WTC11 (cell line): Measurements from ENCODE around the gene WDR76. TPM values are rescaled to one million over a fixed set of nuclear protein-coding genes. Genes with fewer than 3 reads are reported as not detected.

ENCODE experiments used
- ATAC-seq: fragments of 200-7000 bp; cut with Tn5 transposase; 2 replicates; pipeline ENCODE4 v1.10.0; 2021; ENCODE audit warnings: mild to moderate bottlenecking, moderate library complexity
- CTCF ChIA-PET: fragments of 300-600 bp; sonication (Branson Sonifier 250); formaldehyde crosslinking; loops from one replicate; lab custom pipeline; 2021; ENCODE audit warnings: antibody characterized with exemption; lab: Charles Lee
- POLR2A ChIA-PET: fragments of 350-600 bp; sonication (Branson Sonifier 250); formaldehyde crosslinking; loops from one replicate; lab custom pipeline; 2021; ENCODE audit warnings: antibody characterized with exemption; lab: Charles Lee
- DNase-seq: peaks from one replicate; pipeline ENCODE4 v3.0.0; 2021; ENCODE audit warnings: low spot score
- H3K27ac Mint-ChIP-seq: 2 replicates; pipeline ENCODE4 v1.8.0; 2021; ENCODE audit warnings: mixed read lengths
- H3K27me3 Mint-ChIP-seq: 2 replicates; pipeline ENCODE4 v1.8.0; 2021; ENCODE audit warnings: low read depth, mild to moderate bottlenecking, moderate library complexity, mixed read lengths
- H3K36me3 Mint-ChIP-seq: 2 replicates; pipeline ENCODE4 v1.8.0; 2021; ENCODE audit warnings: mixed read lengths
- H3K4me1 Mint-ChIP-seq: 2 replicates; pipeline ENCODE4 v1.8.0; 2022; ENCODE audit warnings: mixed read lengths
- H3K4me3 Mint-ChIP-seq: 2 replicates; pipeline ENCODE4 v1.8.0; 2021; ENCODE audit warnings: mild to moderate bottlenecking, moderate library complexity, mixed read lengths
- H3K9me3 Mint-ChIP-seq: 2 replicates; pipeline ENCODE4 v1.8.0; 2021; ENCODE audit warnings: mixed read lengths
- CBFB ChIP-seq: sonication (generic); formaldehyde crosslinking; IDR thresholded peaks from 2 replicates; pipeline ENCODE4 v1.8.1; 2022; ENCODE audit warnings: mild to moderate bottlenecking, low read depth, missing genetic modification reagents
- ETV6 ChIP-seq: sonication (generic); formaldehyde crosslinking; IDR thresholded peaks from 2 replicates; pipeline ENCODE4 v1.8.1; 2022; ENCODE audit warnings: mild to moderate bottlenecking, missing genetic modification reagents
- HMGA2 ChIP-seq: fragments of 250-450 bp; sonication (Bioruptor Pico); IDR thresholded peaks from 2 replicates; pipeline ENCODE4 v1.4.0; 2021; ENCODE audit warnings: mild to moderate bottlenecking, moderate library complexity
- JAZF1 ChIP-seq: fragments of 250-450 bp; sonication (Bioruptor Pico); IDR thresholded peaks from 2 replicates; pipeline ENCODE4 v1.9.0; 2021; ENCODE audit warnings: moderate library complexity, mild to moderate bottlenecking, inconsistent platforms
- JUN ChIP-seq: sonication (generic); formaldehyde crosslinking; IDR thresholded peaks from 2 replicates; pipeline ENCODE4 v1.8.0; 2023; ENCODE audit warnings: mild to moderate bottlenecking, missing genetic modification reagents
- MXD4 ChIP-seq: fragments of 250-450 bp; sonication (Bioruptor Pico); IDR thresholded peaks from 2 replicates; pipeline ENCODE4 v1.8.0; 2021; ENCODE audit warnings: mild to moderate bottlenecking, moderate library complexity, borderline replicate concordance
- MYBL2 ChIP-seq: sonication (generic); formaldehyde crosslinking; IDR thresholded peaks from 2 replicates; pipeline ENCODE4 v1.8.1; 2023; ENCODE audit warnings: mild to moderate bottlenecking, moderate library complexity, missing genetic modification reagents
- NFE2L1 ChIP-seq: sonication (generic); formaldehyde crosslinking; IDR thresholded peaks from 2 replicates; pipeline ENCODE4 v1.8.1; 2023; ENCODE audit warnings: missing genetic modification reagents
- NFYB ChIP-seq: sonication (generic); formaldehyde crosslinking; conservative IDR thresholded peaks from 2 replicates; pipeline ENCODE4 v1.8.0; 2022; ENCODE audit warnings: low read depth, missing genetic modification reagents
- SP1 ChIP-seq: sonication (generic); formaldehyde crosslinking; conservative IDR thresholded peaks from 2 replicates; pipeline ENCODE4 v1.8.1; 2022; ENCODE audit warnings: missing genetic modification reagents
- TEAD1 ChIP-seq: sonication (generic); formaldehyde crosslinking; IDR thresholded peaks from 2 replicates; pipeline ENCODE4 v1.8.0; 2022; ENCODE audit warnings: mild to moderate bottlenecking, missing genetic modification reagents
- ZBTB21 ChIP-seq: sonication (generic); formaldehyde crosslinking; IDR thresholded peaks from 2 replicates; pipeline ENCODE4 v1.8.1; 2023; ENCODE audit warnings: mild to moderate bottlenecking, missing genetic modification reagents, borderline replicate concordance
- ZNF121 ChIP-seq: sonication (generic); formaldehyde crosslinking; IDR thresholded peaks from 2 replicates; pipeline ENCODE4 v1.8.0; 2023; ENCODE audit warnings: missing genetic modification reagents
- ZNF423 ChIP-seq: fragments of 250-450 bp; sonication (Bioruptor Pico); IDR thresholded peaks from 2 replicates; pipeline ENCODE4 v2.1.2; 2022; ENCODE audit warnings: mild to moderate bottlenecking, moderate library complexity
- ZNF671 ChIP-seq: fragments of 250-450 bp; sonication (Bioruptor Pico); IDR thresholded peaks from 2 replicates; pipeline ENCODE4 v1.8.0; 2021; ENCODE audit warnings: mild to moderate bottlenecking
- total RNA-seq: library from RNA; stranded (reverse); gene quantifications from 3 replicates; pipeline ENCODE4 v1.2.3, GENCODE V29; 2021
- TF ChIP-seq, protein P1 (sequence below): sonication (generic); formaldehyde crosslinking; IDR thresholded peaks from 2 replicates; pipeline ENCODE4 v1.8.1; 2023; ENCODE audit warnings: mild to moderate bottlenecking, missing genetic modification reagents
- TF ChIP-seq, protein P2 (sequence below): fragments of 250-450 bp; sonication (Bioruptor Pico); IDR thresholded peaks from 2 replicates; pipeline ENCODE4 v1.9.0; 2021; ENCODE audit warnings: mild to moderate bottlenecking
- TF ChIP-seq, protein P3 (sequence below): fragments of 250-450 bp; sonication (Bioruptor Pico); IDR thresholded peaks from 2 replicates; pipeline ENCODE4 v1.8.0; 2021; ENCODE audit warnings: mild to moderate bottlenecking
- TF ChIP-seq, protein P4 (sequence below): sonication (generic); formaldehyde crosslinking; IDR thresholded peaks from 2 replicates; pipeline ENCODE4 v1.8.1; 2023; ENCODE audit warnings: mild to moderate bottlenecking, missing genetic modification reagents, moderate library complexity
- TF ChIP-seq, protein P5 (sequence below): sonication (generic); formaldehyde crosslinking; IDR thresholded peaks from 2 replicates; pipeline ENCODE4 v1.8.1; 2023; ENCODE audit warnings: mild to moderate bottlenecking, missing genetic modification reagents, borderline replicate concordance
- TF ChIP-seq, protein P6 (sequence below): sonication (generic); formaldehyde crosslinking; IDR thresholded peaks from 2 replicates; pipeline ENCODE4 v1.8.1; 2022; ENCODE audit warnings: mild to moderate bottlenecking, moderate library complexity, missing genetic modification reagents
- TF ChIP-seq, protein P7 (sequence below): sonication (generic); formaldehyde crosslinking; IDR thresholded peaks from 2 replicates; pipeline ENCODE4 v1.8.1; 2022; ENCODE audit warnings: missing genetic modification reagents, borderline replicate concordance
- TF ChIP-seq, protein P8 (sequence below): fragments of 250-450 bp; sonication (Bioruptor Pico); IDR thresholded peaks from 2 replicates; pipeline ENCODE4 v1.9.0; 2021; ENCODE audit warnings: mild to moderate bottlenecking

Gene WDR76
- total RNA-seq, 1 experiment from 2014 or later = 16.2 TPM

DNA sequence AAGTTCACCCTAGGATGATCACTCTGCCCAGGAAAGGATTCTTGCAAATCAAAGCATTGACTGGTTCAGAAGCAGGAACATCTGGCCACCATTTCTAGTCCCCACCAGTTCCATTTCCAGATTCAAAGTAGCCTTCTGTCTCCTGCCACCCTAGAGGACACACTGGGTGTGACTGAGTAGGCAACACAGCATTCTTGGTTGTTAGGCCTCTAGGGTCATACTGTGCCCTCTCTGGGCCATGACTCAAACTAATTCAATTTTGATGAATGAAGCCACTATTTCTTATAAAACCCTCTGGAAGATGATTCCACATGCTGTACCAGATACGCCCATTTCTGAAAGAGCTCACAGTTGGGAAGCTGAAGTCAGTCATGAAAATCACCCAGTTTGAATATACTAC, 69.7 kb downstream of the WDR76 start:
- TF ChIP-seq NFE2L1 (CRISPR knock-in tag) (no peak), ZNF423 (CRISPR knock-in tag) (no peak), SP1 (CRISPR knock-in tag) (no peak), ZNF121 (CRISPR knock-in tag) (no peak), MXD4 (CRISPR knock-in tag) (no peak), ZBTB21 (no peak)
- TF ChIP-seq, protein P1, sequence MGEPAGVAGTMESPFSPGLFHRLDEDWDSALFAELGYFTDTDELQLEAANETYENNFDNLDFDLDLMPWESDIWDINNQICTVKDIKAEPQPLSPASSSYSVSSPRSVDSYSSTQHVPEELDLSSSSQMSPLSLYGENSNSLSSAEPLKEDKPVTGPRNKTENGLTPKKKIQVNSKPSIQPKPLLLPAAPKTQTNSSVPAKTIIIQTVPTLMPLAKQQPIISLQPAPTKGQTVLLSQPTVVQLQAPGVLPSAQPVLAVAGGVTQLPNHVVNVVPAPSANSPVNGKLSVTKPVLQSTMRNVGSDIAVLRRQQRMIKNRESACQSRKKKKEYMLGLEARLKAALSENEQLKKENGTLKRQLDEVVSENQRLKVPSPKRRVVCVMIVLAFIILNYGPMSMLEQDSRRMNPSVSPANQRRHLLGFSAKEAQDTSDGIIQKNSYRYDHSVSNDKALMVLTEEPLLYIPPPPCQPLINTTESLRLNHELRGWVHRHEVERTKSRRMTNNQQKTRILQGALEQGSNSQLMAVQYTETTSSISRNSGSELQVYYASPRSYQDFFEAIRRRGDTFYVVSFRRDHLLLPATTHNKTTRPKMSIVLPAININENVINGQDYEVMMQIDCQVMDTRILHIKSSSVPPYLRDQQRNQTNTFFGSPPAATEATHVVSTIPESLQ (CRISPR knock-in tag) = no peak
- TF ChIP-seq, protein P2, sequence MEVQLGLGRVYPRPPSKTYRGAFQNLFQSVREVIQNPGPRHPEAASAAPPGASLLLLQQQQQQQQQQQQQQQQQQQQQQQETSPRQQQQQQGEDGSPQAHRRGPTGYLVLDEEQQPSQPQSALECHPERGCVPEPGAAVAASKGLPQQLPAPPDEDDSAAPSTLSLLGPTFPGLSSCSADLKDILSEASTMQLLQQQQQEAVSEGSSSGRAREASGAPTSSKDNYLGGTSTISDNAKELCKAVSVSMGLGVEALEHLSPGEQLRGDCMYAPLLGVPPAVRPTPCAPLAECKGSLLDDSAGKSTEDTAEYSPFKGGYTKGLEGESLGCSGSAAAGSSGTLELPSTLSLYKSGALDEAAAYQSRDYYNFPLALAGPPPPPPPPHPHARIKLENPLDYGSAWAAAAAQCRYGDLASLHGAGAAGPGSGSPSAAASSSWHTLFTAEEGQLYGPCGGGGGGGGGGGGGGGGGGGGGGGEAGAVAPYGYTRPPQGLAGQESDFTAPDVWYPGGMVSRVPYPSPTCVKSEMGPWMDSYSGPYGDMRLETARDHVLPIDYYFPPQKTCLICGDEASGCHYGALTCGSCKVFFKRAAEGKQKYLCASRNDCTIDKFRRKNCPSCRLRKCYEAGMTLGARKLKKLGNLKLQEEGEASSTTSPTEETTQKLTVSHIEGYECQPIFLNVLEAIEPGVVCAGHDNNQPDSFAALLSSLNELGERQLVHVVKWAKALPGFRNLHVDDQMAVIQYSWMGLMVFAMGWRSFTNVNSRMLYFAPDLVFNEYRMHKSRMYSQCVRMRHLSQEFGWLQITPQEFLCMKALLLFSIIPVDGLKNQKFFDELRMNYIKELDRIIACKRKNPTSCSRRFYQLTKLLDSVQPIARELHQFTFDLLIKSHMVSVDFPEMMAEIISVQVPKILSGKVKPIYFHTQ (CRISPR knock-in tag) = no peak
- TF ChIP-seq, all 79 proteins: peak for 0
- DNase-seq = no peak
- H3K4me1 Mint-ChIP-seq = peaks cover 8% of the 10 kb centered on the region
- H3K4me3 Mint-ChIP-seq = no peak overlapping the region
- POLR2A ChIA-PET = no interaction called here
- H3K27me3 Mint-ChIP-seq = no peaks in the 10 kb centered on the region
- ATAC-seq = no peak
- H3K36me3 Mint-ChIP-seq = peaks cover 13% of the 10 kb centered on the region; the same call in 1 of the 2 replicates
- H3K27ac Mint-ChIP-seq = no peak overlapping the region
- H3K9me3 Mint-ChIP-seq = no peaks in the 10 kb centered on the region
- CTCF ChIA-PET = interaction anchor here (1.4 to 2.3 kb wide), 2 partner anchors 15 to 169 kb away, joined by 4 to 8 read pairs; no protein-coding TSS in a partner anchor

DNA sequence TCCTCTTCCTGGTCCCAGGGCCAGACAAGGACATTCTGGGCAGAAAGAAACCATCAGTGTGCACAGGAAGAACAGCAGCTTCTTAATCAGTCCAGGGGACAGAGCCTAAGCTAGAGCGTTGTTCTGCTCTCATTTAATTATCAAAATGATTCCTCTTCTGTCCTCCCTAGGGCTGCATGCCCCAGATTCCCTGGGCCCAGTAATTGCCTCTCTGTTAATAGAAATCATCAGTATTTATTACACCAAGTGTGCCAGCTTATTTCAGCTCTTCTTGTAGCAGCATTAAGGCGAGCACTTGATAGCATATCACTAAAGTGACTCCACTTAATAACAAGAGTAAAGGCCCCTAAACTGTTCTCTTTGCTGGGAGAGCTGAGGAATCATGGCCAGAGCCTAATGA, 72.1 kb downstream of the WDR76 start:
- ChIA-PET CTCF (interaction anchor here (0.5 to 1.4 kb wide), 2 partner anchors 17 to 651 kb away, joined by 3 to 11 read pairs; no protein-coding TSS in a partner anchor), POLR2A (no interaction called here)
- H3K4me3 Mint-ChIP-seq = no peak overlapping the region
- H3K4me1 Mint-ChIP-seq = peaks cover 19% of the 10 kb centered on the region
- ATAC-seq (no peak), DNase-seq (no peak)
- H3K9me3 Mint-ChIP-seq = no peaks in the 10 kb centered on the region
- no peak overlapping the region for H3K27ac Mint-ChIP-seq
- no peaks in the 10 kb centered on the region for H3K27me3 Mint-ChIP-seq
- H3K36me3 Mint-ChIP-seq = peaks cover 13% of the 10 kb centered on the region; the same call in 1 of the 2 replicates
- TF ChIP-seq JAZF1 (no peak), ZNF671 (CRISPR knock-in tag) (no peak), MYBL2 (CRISPR knock-in tag) (no peak), ETV6 (CRISPR knock-in tag) (no peak), JUN (CRISPR knock-in tag) (no peak), CBFB (CRISPR knock-in tag) (no peak), HMGA2 (no peak), TEAD1 (CRISPR knock-in tag) (no peak), NFYB (CRISPR knock-in tag) (no peak)
- TF ChIP-seq, protein P3, sequence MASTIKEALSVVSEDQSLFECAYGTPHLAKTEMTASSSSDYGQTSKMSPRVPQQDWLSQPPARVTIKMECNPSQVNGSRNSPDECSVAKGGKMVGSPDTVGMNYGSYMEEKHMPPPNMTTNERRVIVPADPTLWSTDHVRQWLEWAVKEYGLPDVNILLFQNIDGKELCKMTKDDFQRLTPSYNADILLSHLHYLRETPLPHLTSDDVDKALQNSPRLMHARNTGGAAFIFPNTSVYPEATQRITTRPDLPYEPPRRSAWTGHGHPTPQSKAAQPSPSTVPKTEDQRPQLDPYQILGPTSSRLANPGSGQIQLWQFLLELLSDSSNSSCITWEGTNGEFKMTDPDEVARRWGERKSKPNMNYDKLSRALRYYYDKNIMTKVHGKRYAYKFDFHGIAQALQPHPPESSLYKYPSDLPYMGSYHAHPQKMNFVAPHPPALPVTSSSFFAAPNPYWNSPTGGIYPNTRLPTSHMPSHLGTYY = no peak
- TF ChIP-seq, protein P4, sequence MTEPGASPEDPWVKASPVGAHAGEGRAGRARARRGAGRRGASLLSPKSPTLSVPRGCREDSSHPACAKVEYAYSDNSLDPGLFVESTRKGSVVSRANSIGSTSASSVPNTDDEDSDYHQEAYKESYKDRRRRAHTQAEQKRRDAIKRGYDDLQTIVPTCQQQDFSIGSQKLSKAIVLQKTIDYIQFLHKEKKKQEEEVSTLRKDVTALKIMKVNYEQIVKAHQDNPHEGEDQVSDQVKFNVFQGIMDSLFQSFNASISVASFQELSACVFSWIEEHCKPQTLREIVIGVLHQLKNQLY (CRISPR knock-in tag) = no peak
- TF ChIP-seq, protein P5, sequence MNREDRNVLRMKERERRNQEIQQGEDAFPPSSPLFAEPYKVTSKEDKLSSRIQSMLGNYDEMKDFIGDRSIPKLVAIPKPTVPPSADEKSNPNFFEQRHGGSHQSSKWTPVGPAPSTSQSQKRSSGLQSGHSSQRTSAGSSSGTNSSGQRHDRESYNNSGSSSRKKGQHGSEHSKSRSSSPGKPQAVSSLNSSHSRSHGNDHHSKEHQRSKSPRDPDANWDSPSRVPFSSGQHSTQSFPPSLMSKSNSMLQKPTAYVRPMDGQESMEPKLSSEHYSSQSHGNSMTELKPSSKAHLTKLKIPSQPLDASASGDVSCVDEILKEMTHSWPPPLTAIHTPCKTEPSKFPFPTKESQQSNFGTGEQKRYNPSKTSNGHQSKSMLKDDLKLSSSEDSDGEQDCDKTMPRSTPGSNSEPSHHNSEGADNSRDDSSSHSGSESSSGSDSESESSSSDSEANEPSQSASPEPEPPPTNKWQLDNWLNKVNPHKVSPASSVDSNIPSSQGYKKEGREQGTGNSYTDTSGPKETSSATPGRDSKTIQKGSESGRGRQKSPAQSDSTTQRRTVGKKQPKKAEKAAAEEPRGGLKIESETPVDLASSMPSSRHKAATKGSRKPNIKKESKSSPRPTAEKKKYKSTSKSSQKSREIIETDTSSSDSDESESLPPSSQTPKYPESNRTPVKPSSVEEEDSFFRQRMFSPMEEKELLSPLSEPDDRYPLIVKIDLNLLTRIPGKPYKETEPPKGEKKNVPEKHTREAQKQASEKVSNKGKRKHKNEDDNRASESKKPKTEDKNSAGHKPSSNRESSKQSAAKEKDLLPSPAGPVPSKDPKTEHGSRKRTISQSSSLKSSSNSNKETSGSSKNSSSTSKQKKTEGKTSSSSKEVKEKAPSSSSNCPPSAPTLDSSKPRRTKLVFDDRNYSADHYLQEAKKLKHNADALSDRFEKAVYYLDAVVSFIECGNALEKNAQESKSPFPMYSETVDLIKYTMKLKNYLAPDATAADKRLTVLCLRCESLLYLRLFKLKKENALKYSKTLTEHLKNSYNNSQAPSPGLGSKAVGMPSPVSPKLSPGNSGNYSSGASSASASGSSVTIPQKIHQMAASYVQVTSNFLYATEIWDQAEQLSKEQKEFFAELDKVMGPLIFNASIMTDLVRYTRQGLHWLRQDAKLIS (CRISPR knock-in tag) = no peak
- TF ChIP-seq, protein P6, sequence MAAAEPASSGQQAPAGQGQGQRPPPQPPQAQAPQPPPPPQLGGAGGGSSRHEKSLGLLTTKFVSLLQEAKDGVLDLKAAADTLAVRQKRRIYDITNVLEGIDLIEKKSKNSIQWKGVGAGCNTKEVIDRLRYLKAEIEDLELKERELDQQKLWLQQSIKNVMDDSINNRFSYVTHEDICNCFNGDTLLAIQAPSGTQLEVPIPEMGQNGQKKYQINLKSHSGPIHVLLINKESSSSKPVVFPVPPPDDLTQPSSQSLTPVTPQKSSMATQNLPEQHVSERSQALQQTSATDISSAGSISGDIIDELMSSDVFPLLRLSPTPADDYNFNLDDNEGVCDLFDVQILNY = no peak
- TF ChIP-seq, protein P7, sequence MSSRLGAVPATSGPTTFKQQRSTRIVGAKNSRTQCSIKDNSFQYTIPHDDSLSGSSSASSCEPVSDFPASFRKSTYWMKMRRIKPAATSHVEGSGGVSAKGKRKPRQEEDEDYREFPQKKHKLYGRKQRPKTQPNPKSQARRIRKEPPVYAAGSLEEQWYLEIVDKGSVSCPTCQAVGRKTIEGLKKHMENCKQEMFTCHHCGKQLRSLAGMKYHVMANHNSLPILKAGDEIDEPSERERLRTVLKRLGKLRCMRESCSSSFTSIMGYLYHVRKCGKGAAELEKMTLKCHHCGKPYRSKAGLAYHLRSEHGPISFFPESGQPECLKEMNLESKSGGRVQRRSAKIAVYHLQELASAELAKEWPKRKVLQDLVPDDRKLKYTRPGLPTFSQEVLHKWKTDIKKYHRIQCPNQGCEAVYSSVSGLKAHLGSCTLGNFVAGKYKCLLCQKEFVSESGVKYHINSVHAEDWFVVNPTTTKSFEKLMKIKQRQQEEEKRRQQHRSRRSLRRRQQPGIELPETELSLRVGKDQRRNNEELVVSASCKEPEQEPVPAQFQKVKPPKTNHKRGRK (CRISPR knock-in tag) = no peak
- TF ChIP-seq, protein P8, sequence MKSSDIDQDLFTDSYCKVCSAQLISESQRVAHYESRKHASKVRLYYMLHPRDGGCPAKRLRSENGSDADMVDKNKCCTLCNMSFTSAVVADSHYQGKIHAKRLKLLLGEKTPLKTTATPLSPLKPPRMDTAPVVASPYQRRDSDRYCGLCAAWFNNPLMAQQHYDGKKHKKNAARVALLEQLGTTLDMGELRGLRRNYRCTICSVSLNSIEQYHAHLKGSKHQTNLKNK (CRISPR knock-in tag) = no peak
